ENCODE measurements around the gene AGAP1. TPM values are rescaled to one million over a fixed set of nuclear protein-coding genes. Genes with fewer than 3 reads are reported as not detected.

Gene AGAP1
- total RNA-seq, 1 donor from 2014 or later, result 54.7 TPM

DNA sequence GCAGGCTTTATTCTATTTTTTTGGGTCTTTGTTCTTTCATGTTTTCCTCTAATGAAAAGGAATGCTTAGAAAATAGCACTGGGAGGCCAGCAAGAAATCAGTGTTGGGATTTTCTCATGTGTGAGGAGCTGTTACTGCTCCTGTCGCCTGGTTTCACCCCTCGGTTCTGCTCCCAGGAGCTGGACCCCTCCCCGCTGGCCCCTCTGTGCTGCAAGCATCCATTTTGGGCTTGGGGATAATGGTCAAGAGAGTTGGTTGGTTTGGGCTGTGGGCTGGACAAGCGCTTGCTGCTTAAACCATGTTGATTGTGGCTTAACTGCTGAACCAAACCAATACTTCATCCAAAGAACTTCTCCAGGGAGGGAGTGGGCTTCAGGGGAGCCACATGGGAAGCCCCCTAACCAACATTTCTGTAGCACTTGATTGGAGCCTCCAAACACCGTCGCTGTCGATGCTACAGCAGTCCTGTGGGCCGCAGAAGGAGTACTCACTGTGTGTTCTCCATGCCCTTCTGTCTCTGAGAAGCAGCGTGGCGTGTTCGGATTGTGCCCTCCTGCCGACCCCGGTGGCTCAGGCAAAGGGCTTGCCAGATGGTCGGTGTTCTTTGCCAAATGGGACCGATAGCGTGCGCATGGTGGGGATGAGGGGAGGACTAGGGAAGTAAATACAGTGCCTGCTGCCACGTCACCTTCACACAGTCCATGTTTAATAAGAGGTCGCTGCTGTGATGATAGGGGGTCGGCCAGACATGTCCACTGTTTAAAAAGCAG is 40.0 kb downstream of the AGAP1 start:
- no peak overlapping the region for H3K27ac Mint-ChIP-seq (ENCODE audit: unreplicated experiment)
- no peaks in the 10 kb centered on the region for H3K9me3 Mint-ChIP-seq
- peaks cover 3% of the 10 kb centered on the region for H3K36me3 Mint-ChIP-seq (ENCODE audit: low read depth)
- DNase-seq (ENCODE audit: low read depth, low spot score), result no peak
- no peak for TF ChIP-seq CTCF (conservative IDR thresholded peaks at IDR 0.05)
- H3K27me3 Mint-ChIP-seq (ENCODE audit: low read depth), result no peaks in the 10 kb centered on the region
- H3K4me1 Mint-ChIP-seq, result peaks cover 49% of the 10 kb centered on the region
- H3K4me3 Mint-ChIP-seq, result no peak overlapping the region

- no peaks in the 10 kb centered on the region for H3K9me3 Mint-ChIP-seq
These were observed 41.0 kb downstream of the AGAP1 start for GRCh38 chr2:235534678-235535422.

DNA sequence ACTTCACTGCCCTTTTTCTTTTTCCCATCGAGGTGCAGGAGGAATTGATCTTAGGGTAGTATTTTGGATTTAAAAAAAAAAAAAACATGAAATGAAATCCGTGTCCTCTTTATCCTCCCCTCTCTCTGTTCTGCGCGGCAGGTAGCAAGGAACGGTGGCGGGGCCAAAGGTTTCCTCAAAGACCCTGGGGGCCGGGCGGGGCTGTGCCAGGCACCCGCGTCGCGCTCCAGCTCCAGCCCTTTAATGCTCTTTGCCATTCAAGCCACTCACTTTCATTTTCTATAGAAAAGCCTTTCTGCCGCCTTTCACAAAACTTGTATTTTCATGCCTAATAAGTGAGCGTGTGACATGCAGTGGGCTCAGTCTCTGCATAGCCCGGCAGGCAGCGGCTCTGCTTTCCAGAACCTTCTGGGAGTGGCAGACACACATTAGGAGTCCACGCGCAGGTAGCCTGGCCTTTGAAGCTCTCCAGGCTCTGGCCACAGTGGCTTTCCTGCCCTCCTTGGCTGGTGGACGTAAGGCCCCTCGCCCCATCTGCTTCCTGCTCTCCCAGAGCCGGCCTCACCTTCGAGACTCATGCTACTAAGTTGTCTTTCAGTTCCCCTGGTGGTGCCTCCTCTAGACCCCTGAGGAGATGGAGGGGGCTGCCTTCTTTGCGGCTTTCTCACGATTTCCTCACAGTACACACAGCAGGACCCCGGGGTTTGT is 41.7 kb downstream of the AGAP1 start:
- TF ChIP-seq CTCF (conservative IDR thresholded peaks at IDR 0.05), result no peak
- DNase-seq (ENCODE audit: low read depth, low spot score), result no peak
- Mint-ChIP-seq H3K4me3 (no peak overlapping the region), H3K27ac (ENCODE audit: unreplicated experiment) (peak overlapping the region; percentile 27), H3K9me3 (no peaks in the 10 kb centered on the region), H3K36me3 (ENCODE audit: low read depth) (no peaks in the 10 kb centered on the region), H3K27me3 (ENCODE audit: low read depth) (no peaks in the 10 kb centered on the region), H3K4me1 (peaks cover 54% of the 10 kb centered on the region)

More at GRCh38 chr2:235534678-235535422, 41.0 kb downstream of the AGAP1 start:
- H3K27me3 Mint-ChIP-seq (ENCODE audit: low read depth), result no peaks in the 10 kb centered on the region
- no peak overlapping the region for H3K27ac Mint-ChIP-seq (ENCODE audit: unreplicated experiment)
- no peaks in the 10 kb centered on the region for H3K36me3 Mint-ChIP-seq (ENCODE audit: low read depth)
- no peak for TF ChIP-seq CTCF (conservative IDR thresholded peaks at IDR 0.05)
- no peak overlapping the region for H3K4me3 Mint-ChIP-seq
- DNase-seq (ENCODE audit: low read depth, low spot score), result no peak
- peaks cover 54% of the 10 kb centered on the region for H3K4me1 Mint-ChIP-seq

GRCh38 chr2:235536711-235537110 is 42.9 kb downstream of the AGAP1 start:
- no peak for TF ChIP-seq CTCF (conservative IDR thresholded peaks at IDR 0.05)
- H3K27ac Mint-ChIP-seq (ENCODE audit: unreplicated experiment), result no peak overlapping the region
- DNase-seq (ENCODE audit: low read depth, low spot score), result no peak
- H3K36me3 Mint-ChIP-seq (ENCODE audit: low read depth), result no peaks in the 10 kb centered on the region
- H3K9me3 Mint-ChIP-seq, result no peaks in the 10 kb centered on the region
- no peaks in the 10 kb centered on the region for H3K27me3 Mint-ChIP-seq (ENCODE audit: low read depth)
- H3K4me1 Mint-ChIP-seq, result peaks cover 49% of the 10 kb centered on the region
- H3K4me3 Mint-ChIP-seq, result no peak overlapping the region

GRCh38 chr2:235537186-235537585 is 43.3 kb downstream of the AGAP1 start:
- Mint-ChIP-seq H3K27me3 (ENCODE audit: low read depth) (no peaks in the 10 kb centered on the region), H3K27ac (ENCODE audit: unreplicated experiment) (no peak overlapping the region), H3K36me3 (ENCODE audit: low read depth) (no peaks in the 10 kb centered on the region), H3K4me3 (no peak overlapping the region), H3K4me1 (peaks cover 53% of the 10 kb centered on the region), H3K9me3 (no peaks in the 10 kb centered on the region)
- DNase-seq (ENCODE audit: low read depth, low spot score), result no peak
- no peak for TF ChIP-seq CTCF (conservative IDR thresholded peaks at IDR 0.05)

Measured in neural crest cell (in vitro differentiated cells).